A673 (cell line): Measurements from ENCODE around the gene TP53I3.

Experiments used
- CTCF ChIP-seq: fragments of 300-800, 200-600 bp; sonication (generic); conservative IDR thresholded peaks from 2 replicates; pipeline ENCODE4 v1.5.1; 2017; ENCODE audit warnings: low read depth, mild to moderate bottlenecking, antibody characterized with exemption, low read length, moderate library complexity, mixed read lengths
- EZH2 ChIP-seq: fragments of 200-600 bp; sonication (generic); IDR thresholded peaks from 2 replicates; pipeline ENCODE4 v1.6.1; 2017; ENCODE audit warnings: borderline replicate concordance, low read depth, mild to moderate bottlenecking, mixed read lengths, antibody characterized with exemption, low read length; ENCODE audit not compliant: poor library complexity, severe bottlenecking

GRCh38 chr2:24048769-24049484 lies 35.7 kb downstream of the TP53I3 start:
- no peak for TF ChIP-seq CTCF
- no peak for TF ChIP-seq EZH2
